ENCODE results near the gene CST7.

The CST7 gene

DNA sequence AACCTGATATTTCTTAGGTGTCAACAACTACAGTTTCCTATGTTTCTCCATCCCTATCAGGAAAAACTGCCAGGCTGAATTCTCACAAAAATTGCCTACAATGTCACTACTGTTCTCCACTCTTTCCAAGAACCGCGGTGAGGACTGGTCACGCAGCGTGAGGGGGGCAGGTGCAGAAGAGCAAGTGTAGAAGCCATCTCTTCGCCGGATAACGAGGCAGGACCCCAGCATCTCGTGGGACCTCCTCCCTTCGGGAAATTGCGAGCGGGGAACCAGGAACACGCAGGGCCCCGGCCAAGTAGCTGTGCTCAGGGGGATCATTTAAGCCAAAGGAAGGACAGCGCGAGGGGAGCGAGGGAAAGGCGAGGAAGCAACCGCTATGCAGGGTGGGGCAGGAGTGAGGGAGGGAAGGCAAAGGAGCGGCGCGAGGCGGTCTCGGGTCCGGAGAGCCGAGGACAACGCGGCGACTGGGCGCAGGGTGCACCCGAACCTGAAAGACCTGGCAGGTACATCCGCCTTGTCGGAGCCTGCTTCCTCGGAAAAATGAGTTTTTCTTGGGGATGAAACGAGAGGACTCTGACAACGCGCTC is 42.9 kb downstream of the CST7 start:
- WGBS, result under 1% methylated on average over 31 of the region's 36 CpGs
- H3K18ac ChIP-seq (ENCODE audit: low read depth in 1 of 2, low read length in 2 of 2), result peak overlapping the region; percentile 75 to 96

DNA sequence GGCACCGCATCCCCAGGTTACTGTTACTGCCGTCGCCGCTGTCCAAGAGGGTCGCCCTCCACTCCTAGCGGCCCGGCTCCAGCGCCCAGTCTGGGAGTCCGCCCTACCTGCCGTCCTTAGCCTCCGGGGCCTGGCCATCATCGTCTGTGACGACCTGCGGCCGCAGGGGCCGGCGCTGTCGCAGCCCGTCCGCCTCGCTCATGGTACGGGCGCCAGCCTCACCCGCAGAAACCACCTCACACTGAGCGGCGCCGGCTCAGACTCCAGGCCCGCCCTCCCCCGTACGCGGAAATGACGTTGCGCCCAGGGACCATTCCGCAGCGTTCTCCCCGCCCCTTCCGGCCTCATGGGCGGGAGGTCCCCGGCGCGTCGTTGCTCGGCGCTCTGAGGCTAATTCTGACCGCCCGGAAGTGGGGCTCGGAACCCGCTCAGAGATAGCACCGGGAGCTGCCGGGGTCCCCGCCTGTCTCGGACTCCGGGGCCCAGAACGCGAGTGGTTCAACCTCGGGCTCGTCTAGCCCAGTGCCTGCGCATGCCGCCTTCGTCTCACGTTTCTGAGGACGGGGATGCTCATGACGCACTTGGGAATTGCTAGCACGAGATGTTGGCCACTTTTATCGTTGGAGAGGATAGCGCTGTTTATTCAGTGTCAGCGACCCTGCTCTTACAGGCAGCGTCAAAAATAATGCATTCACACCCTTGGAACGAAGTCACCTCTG is 43.6 kb downstream of the CST7 start, which contains the start of gene APMAP:
APMAP (minus strand) TSS at position 265 of the 719 bp plus-strand sequence; CDS start at position 202, 63 bp downstream.
- peak; percentile 94 for DNase-seq
- peaks cover 26% of the 10 kb centered on the region for H3K79me1 ChIP-seq (replicated peaks; ENCODE audit: low read length, poor library complexity, severe bottlenecking)
- peak within 1 kb of the TSS; percentile 96 for H2AFZ ChIP-seq (ENCODE audit: low read depth, low read length)
- peak within 1 kb of the TSS in 1 of 2 experiments; percentile 95 for H3K23ac ChIP-seq (ENCODE audit: low read length in 2 of 2)
- peak within 1 kb of the TSS; percentile 83 for H4K91ac ChIP-seq (ENCODE audit: low read length)
- peaks cover 0 to 3% of the 10 kb centered on the region in 2 experiments for H3K36me3 ChIP-seq (ENCODE audit: control insufficient read depth in 1 of 2, insufficient read depth in 2 of 2, low read depth in 1 of 2, low read length in 2 of 2)
- under 1% methylated on average over 69 of the region's 69 CpGs for WGBS
- H4K8ac ChIP-seq (ENCODE audit: low read length), result peak within 1 kb of the TSS; percentile 97
- peak within 1 kb of the TSS; percentile 61 to 65 for H3K4ac ChIP-seq (ENCODE audit: low read depth in 1 of 2, low read length in 2 of 2)
- peak within 1 kb of the TSS; percentile 23 to 54 for H2BK12ac ChIP-seq (ENCODE audit: low read length in 2 of 2)
- no peaks in the 10 kb centered on the region for H3K27me3 ChIP-seq (ENCODE audit: control insufficient read depth in 1 of 2, insufficient read depth in 1 of 2, low read length in 2 of 2)
- H2BK15ac ChIP-seq (ENCODE audit: low read depth, poor library complexity, severe bottlenecking), result peak within 1 kb of the TSS; percentile 44
- H3K9me3 ChIP-seq (ENCODE audit: control insufficient read depth, low read length), result no peaks in the 10 kb centered on the region
- H3K4me1 ChIP-seq (ENCODE audit: control insufficient read depth, insufficient read depth, low read depth, low read length), result peaks cover 14% of the 10 kb centered on the region
- H3K9ac ChIP-seq (ENCODE audit: low read length), result peak within 1 kb of the TSS; percentile 93
- peak within 1 kb of the TSS; percentile 75 to 96 for H3K18ac ChIP-seq (ENCODE audit: low read depth in 1 of 2, low read length in 2 of 2)
- H2AK5ac ChIP-seq (ENCODE audit: low read length, severe bottlenecking), result peak within 1 kb of the TSS; percentile 13
- H3K4me2 ChIP-seq (ENCODE audit: low read length, poor library complexity, severe bottlenecking), result peak within 1 kb of the TSS; percentile 95
- no peak within 1 kb of the TSS for H2BK120ac ChIP-seq (ENCODE audit: low read depth, low read length)
- H2BK5ac ChIP-seq (ENCODE audit: low read depth, low read length, poor library complexity, severe bottlenecking), result no peak within 1 kb of the TSS
- peak within 1 kb of the TSS in 1 of 2 experiments; percentile 90 for H3K14ac ChIP-seq (ENCODE audit: low read length in 2 of 2)
- H3K4me3 ChIP-seq (ENCODE audit: insufficient read depth in 1 of 2, low read depth in 1 of 2, low read length in 2 of 2), result peak within 1 kb of the TSS; percentile 92 to 98
- H3K27ac ChIP-seq (ENCODE audit: low read length, poor library complexity, severe bottlenecking), result peak within 1 kb of the TSS; percentile 67

More for the DNA sequence above, 42.9 kb downstream of the CST7 start:
- Histone ChIP-seq H3K23ac (ENCODE audit: low read length in 2 of 2) (peak overlapping the region in 1 of 2 experiments; percentile 95), H3K4ac (ENCODE audit: low read depth in 1 of 2, low read length in 2 of 2) (peak overlapping the region; percentile 61 to 65), H4K8ac (ENCODE audit: low read length) (peak overlapping the region; percentile 39), H2BK5ac (ENCODE audit: low read depth, low read length, poor library complexity, severe bottlenecking) (no peak overlapping the region), H3K4me3 (ENCODE audit: insufficient read depth in 1 of 2, low read depth in 1 of 2, low read length in 2 of 2) (peak overlapping the region; percentile 92 to 98), H2BK12ac (ENCODE audit: low read length in 2 of 2) (no peak overlapping the region), H3K9me3 (ENCODE audit: control insufficient read depth, low read length) (no peaks in the 10 kb centered on the region), H3K79me1 (replicated peaks; ENCODE audit: low read length, poor library complexity, severe bottlenecking) (peaks cover 30% of the 10 kb centered on the region), H3K36me3 (ENCODE audit: control insufficient read depth in 1 of 2, insufficient read depth in 2 of 2, low read depth in 1 of 2, low read length in 2 of 2) (peaks cover 0 to 3% of the 10 kb centered on the region in 2 experiments), H3K27me3 (ENCODE audit: control insufficient read depth in 1 of 2, insufficient read depth in 1 of 2, low read length in 2 of 2) (no peaks in the 10 kb centered on the region), H3K9ac (ENCODE audit: low read length) (peak overlapping the region; percentile 93), H3K4me2 (ENCODE audit: low read length, poor library complexity, severe bottlenecking) (peak overlapping the region; percentile 95), H3K14ac (ENCODE audit: low read length in 2 of 2) (peak overlapping the region in 1 of 2 experiments; percentile 90), H3K27ac (ENCODE audit: low read length, poor library complexity, severe bottlenecking) (peak overlapping the region; percentile 13), H2BK15ac (ENCODE audit: low read depth, poor library complexity, severe bottlenecking) (no peak overlapping the region), H3K4me1 (ENCODE audit: control insufficient read depth, insufficient read depth, low read depth, low read length) (peaks cover 14% of the 10 kb centered on the region), H4K91ac (ENCODE audit: low read length) (no peak overlapping the region), H2AK5ac (ENCODE audit: low read length, severe bottlenecking) (no peak overlapping the region), H2BK120ac (ENCODE audit: low read depth, low read length) (no peak overlapping the region), H2AFZ (ENCODE audit: low read depth, low read length) (peak overlapping the region; percentile 96)
- DNase-seq, result peak; percentile 44

DNA sequence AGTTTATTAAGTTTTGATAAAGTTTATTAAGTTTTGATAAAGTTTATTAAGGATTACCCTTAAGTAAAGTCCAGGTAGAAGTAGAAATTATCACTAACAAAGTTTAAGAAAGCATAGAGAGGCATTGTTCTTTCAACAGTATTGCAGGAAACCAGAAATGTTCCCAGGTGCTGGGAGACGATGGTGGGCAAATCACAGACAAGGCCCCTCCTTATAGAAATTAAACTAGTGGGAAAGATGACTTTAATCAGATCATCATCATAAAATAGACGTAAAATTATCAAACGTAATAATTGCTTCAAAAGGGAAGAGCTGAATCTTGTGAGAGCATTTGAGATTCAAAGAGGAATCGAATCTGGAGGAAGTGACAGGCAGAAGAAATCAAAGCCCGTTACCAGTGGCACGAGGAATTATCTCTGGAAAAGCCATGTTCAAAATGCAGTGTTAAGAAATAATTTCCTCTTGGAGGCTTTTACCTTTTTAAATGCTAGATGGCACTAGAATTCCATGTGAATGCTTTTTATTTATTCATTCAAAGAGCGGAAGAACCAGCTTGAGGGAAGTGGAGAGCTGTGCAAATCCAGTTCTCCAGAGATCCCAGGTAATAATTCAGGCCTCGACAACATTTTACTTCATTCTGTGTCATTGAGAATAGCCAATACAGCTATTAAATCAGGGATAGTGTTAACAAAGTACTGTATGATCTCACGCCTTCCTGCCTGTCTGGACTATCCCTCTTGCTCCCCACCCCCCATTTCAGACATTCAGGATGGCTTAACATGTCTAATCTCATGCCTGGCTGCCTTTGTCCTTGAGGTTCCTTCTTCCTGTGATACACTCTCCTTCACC is 44.5 kb downstream of the CST7 start:
- DNase-seq, result peak; percentile 50
- H2BK15ac ChIP-seq (ENCODE audit: low read depth, poor library complexity, severe bottlenecking), result no peak overlapping the region
- H3K4me2 ChIP-seq (ENCODE audit: low read length, poor library complexity, severe bottlenecking), result no peak overlapping the region
- 86% methylated on average over 6 of the region's 9 CpGs for WGBS
- H3K23ac ChIP-seq (ENCODE audit: low read length in 2 of 2), result no peak overlapping the region
- H3K18ac ChIP-seq (ENCODE audit: low read depth in 1 of 2, low read length in 2 of 2), result peak overlapping the region in 1 of 2 experiments; percentile 46
- no peak overlapping the region for H3K27ac ChIP-seq (ENCODE audit: low read length, poor library complexity, severe bottlenecking)
- H2AFZ ChIP-seq (ENCODE audit: low read depth, low read length), result no peak overlapping the region
- no peak overlapping the region for H2BK5ac ChIP-seq (ENCODE audit: low read depth, low read length, poor library complexity, severe bottlenecking)
- H3K4me3 ChIP-seq (ENCODE audit: insufficient read depth in 1 of 2, low read depth in 1 of 2, low read length in 2 of 2), result peak overlapping the region in 1 of 2 experiments; percentile 92
- no peak overlapping the region for H2AK5ac ChIP-seq (ENCODE audit: low read length, severe bottlenecking)
- no peak overlapping the region for H3K4ac ChIP-seq (ENCODE audit: low read depth in 1 of 2, low read length in 2 of 2)
- peaks cover 0 to 7% of the 10 kb centered on the region in 2 experiments for H3K27me3 ChIP-seq (ENCODE audit: control insufficient read depth in 1 of 2, insufficient read depth in 1 of 2, low read length in 2 of 2)
- no peak overlapping the region for H2BK12ac ChIP-seq (ENCODE audit: low read length in 2 of 2)
- no peaks in the 10 kb centered on the region for H3K36me3 ChIP-seq (ENCODE audit: control insufficient read depth in 1 of 2, insufficient read depth in 2 of 2, low read depth in 1 of 2, low read length in 2 of 2)
- H3K79me1 ChIP-seq (replicated peaks; ENCODE audit: low read length, poor library complexity, severe bottlenecking), result peaks cover 20% of the 10 kb centered on the region
- H2BK120ac ChIP-seq (ENCODE audit: low read depth, low read length), result no peak overlapping the region
- H4K91ac ChIP-seq (ENCODE audit: low read length), result no peak overlapping the region
- no peak overlapping the region for H3K14ac ChIP-seq (ENCODE audit: low read length in 2 of 2)
- H4K8ac ChIP-seq (ENCODE audit: low read length), result no peak overlapping the region
- peak overlapping the region; percentile 93 for H3K9ac ChIP-seq (ENCODE audit: low read length)
- no peaks in the 10 kb centered on the region for H3K9me3 ChIP-seq (ENCODE audit: control insufficient read depth, low read length)
- H3K4me1 ChIP-seq (ENCODE audit: control insufficient read depth, insufficient read depth, low read depth, low read length), result peaks cover 14% of the 10 kb centered on the region

All from mesenchymal stem cell (in vitro differentiated cells and primary cell).